Measurements from ENCODE around the gene RPL22L1. TPM values are rescaled to one million over a fixed set of nuclear protein-coding genes. Genes with fewer than 3 reads are reported as not detected.

RPL22L1 gene
- total RNA-seq, 1 experiment from 2014 or later = 60.3 TPM

- peaks cover 26% of the 10 kb centered on the region for H3K36me3 ChIP-seq (ENCODE audit: low read depth)
- H3K27ac ChIP-seq = no peak overlapping the region
- POLR2A ChIA-PET (ENCODE audit: unreplicated experiment) = interaction anchor here (0.6 to 0.8 kb wide), 3 partner anchors 8 to 739 kb away, joined by 3 to 5 read pairs (median 4); no protein-coding TSS in a partner anchor
- TF ChIP-seq EZH2 (IDR thresholded peaks at IDR 0.05; ENCODE audit: low read depth) = no peak
- TF ChIP-seq CTCF (conservative IDR thresholded peaks at IDR 0.05) = no peak
- intact Hi-C loops (cut with micrococcal nuclease; ENCODE audit: unreplicated experiment) = no loop called here
- peaks cover 14% of the 10 kb centered on the region for H3K79me2 ChIP-seq (ENCODE audit: low read depth)
- CTCF ChIA-PET = interaction anchor here (0.6 kb wide), 1 partner anchor 10 kb away, joined by 3 read pairs; no protein-coding TSS in a partner anchor
- H3K9me2 ChIP-seq (ENCODE audit: insufficient read depth) = no peaks in the 10 kb centered on the region
- H3K27me3 ChIP-seq (ENCODE audit: insufficient read depth, low read depth) = no peaks in the 10 kb centered on the region
- no peak overlapping the region for H3K4me2 ChIP-seq
- H4K20me1 ChIP-seq (ENCODE audit: insufficient read depth) = peaks cover 30% of the 10 kb centered on the region
- peaks cover 48% of the 10 kb centered on the region for H3F3A ChIP-seq (ENCODE audit: insufficient read depth, low read depth)
- H2AFZ ChIP-seq = no peak overlapping the region
- peaks cover 13% of the 10 kb centered on the region for H3K4me1 ChIP-seq (replicated peaks; ENCODE audit: insufficient read depth)
- no peak for DNase-seq
- H3K4me3 ChIP-seq = no peak overlapping the region
- no peaks in the 10 kb centered on the region for H3K9me3 ChIP-seq (ENCODE audit: insufficient read depth, low read depth)
- BruUV-seq (replicated peaks) = no TSS peak
Observed at GRCh38 chr3:170862618-170863374, 7.2 kb downstream of the RPL22L1 start.

GRCh38 chr3:170858599-170858998, 11.4 kb downstream of the RPL22L1 start:
- Histone ChIP-seq H3K27ac (no peak overlapping the region), H3K4me3 (no peak overlapping the region), H4K20me1 (ENCODE audit: insufficient read depth) (no peaks in the 10 kb centered on the region), H2AFZ (no peak overlapping the region), H3K79me2 (ENCODE audit: low read depth) (no peaks in the 10 kb centered on the region), H3K9me2 (ENCODE audit: insufficient read depth) (no peaks in the 10 kb centered on the region), H3K4me1 (replicated peaks; ENCODE audit: insufficient read depth) (no peaks in the 10 kb centered on the region), H3K4me2 (no peak overlapping the region), H3K9me3 (ENCODE audit: insufficient read depth, low read depth) (no peaks in the 10 kb centered on the region), H3K27me3 (ENCODE audit: insufficient read depth, low read depth) (no peaks in the 10 kb centered on the region), H3K36me3 (ENCODE audit: low read depth) (no peaks in the 10 kb centered on the region), H3F3A (ENCODE audit: insufficient read depth, low read depth) (peaks cover 7% of the 10 kb centered on the region)
- BruUV-seq (replicated peaks) = no TSS peak
- ChIA-PET POLR2A (ENCODE audit: unreplicated experiment) (no interaction called here), CTCF (no interaction called here)
- no peak for TF ChIP-seq EZH2 (IDR thresholded peaks at IDR 0.05; ENCODE audit: low read depth)
- TF ChIP-seq CTCF (conservative IDR thresholded peaks at IDR 0.05) = no peak
- intact Hi-C loops (cut with micrococcal nuclease; ENCODE audit: unreplicated experiment) = no loop called here
- DNase-seq = no peak

GRCh38 chr3:170852324-170852723, 17.7 kb downstream of the RPL22L1 start:
- ChIA-PET POLR2A (ENCODE audit: unreplicated experiment) (no interaction called here), CTCF (interaction anchor here (0.7 kb wide), 1 partner anchor 11 kb away, joined by 3 read pairs; no protein-coding TSS in a partner anchor)
- Histone ChIP-seq H3F3A (ENCODE audit: insufficient read depth, low read depth) (no peaks in the 10 kb centered on the region), H2AFZ (no peak overlapping the region), H3K4me3 (no peak overlapping the region), H3K79me2 (ENCODE audit: low read depth) (no peaks in the 10 kb centered on the region), H3K4me1 (replicated peaks; ENCODE audit: insufficient read depth) (no peaks in the 10 kb centered on the region), H3K36me3 (ENCODE audit: low read depth) (no peaks in the 10 kb centered on the region), H4K20me1 (ENCODE audit: insufficient read depth) (no peaks in the 10 kb centered on the region), H3K9me3 (ENCODE audit: insufficient read depth, low read depth) (no peaks in the 10 kb centered on the region), H3K27ac (no peak overlapping the region), H3K27me3 (ENCODE audit: insufficient read depth, low read depth) (no peaks in the 10 kb centered on the region), H3K4me2 (no peak overlapping the region), H3K9me2 (ENCODE audit: insufficient read depth) (no peaks in the 10 kb centered on the region)
- no peak for DNase-seq
- TF ChIP-seq CTCF (conservative IDR thresholded peaks at IDR 0.05) = no peak
- TF ChIP-seq EZH2 (IDR thresholded peaks at IDR 0.05; ENCODE audit: low read depth) = no peak
- no TSS peak for BruUV-seq (replicated peaks)
- intact Hi-C loops (cut with micrococcal nuclease; ENCODE audit: unreplicated experiment) = no loop called here

Measured in PC-9 (cell line).